ENCODE results near the gene ZFAND5.

Gene ZFAND5

GRCh38 chr9:72364679-72365524, at the start of gene ZFAND5:
ZFAND5 (minus strand) TSS chr9:72365208; CDS start chr9:72360778, 4,430 bp downstream.
- ChIA-PET CTCF (interaction anchor here (0.6 to 1.5 kb wide), 5 partner anchors 41 to 227 kb away, joined by 3 to 4 read pairs (median 4); no protein-coding TSS in a partner anchor), POLR2A (ENCODE audit: low non-redundant PET) (interaction anchor here (0.5 to 2.0 kb wide), 10 partner anchors 8 to 229 kb away, joined by 3 to 11 read pairs (median 4); no protein-coding TSS in a partner anchor)
- peak within 1 kb of the TSS; percentile 99 for H3K27ac ChIP-seq
- peak; percentile 99 for DNase-seq (ENCODE audit: low spot score)
- TF ChIP-seq CTCF (conservative IDR thresholded peaks at IDR 0.05; ENCODE audit: low read depth) = 0 out of 2 replicates have a peak, but pooled peaks have one; percentile 8

GRCh38 chr9:72412483-72413040, 47.6 kb upstream of the ZFAND5 start:
- ChIA-PET POLR2A (ENCODE audit: low non-redundant PET) (no interaction called here), CTCF (no interaction called here)
- no peak for DNase-seq (ENCODE audit: low spot score)
- no peak for TF ChIP-seq CTCF (conservative IDR thresholded peaks at IDR 0.05; ENCODE audit: low read depth)
- no peak overlapping the region for H3K27ac ChIP-seq

DNA sequence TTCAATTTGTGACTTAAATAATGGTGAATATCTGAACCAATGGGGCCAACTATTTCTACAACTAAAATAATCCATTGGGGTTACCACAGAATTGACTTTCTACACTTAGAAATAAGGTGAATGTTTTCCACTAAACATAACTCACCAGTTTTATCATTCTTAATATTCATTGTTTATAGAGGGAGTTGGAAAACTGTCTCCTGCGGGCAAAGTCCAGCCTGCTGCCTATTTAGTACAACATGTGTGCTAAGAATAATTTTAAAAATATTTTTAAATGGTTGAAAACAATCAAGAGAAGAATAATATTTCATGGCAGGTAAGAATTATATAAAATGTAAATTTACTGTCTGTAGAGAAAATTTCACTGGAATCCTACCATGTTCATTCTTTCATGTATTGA, 45.2 kb upstream of the ZFAND5 start:
- no peak for TF ChIP-seq CTCF (conservative IDR thresholded peaks at IDR 0.05; ENCODE audit: low read depth)
- no peak overlapping the region for H3K27ac ChIP-seq
- DNase-seq (ENCODE audit: low spot score) = no peak
- ChIA-PET CTCF (no interaction called here), POLR2A (ENCODE audit: low non-redundant PET) (no interaction called here)

- DNase-seq (ENCODE audit: low spot score) = no peak
- no peak overlapping the region for H3K27ac ChIP-seq
- CTCF ChIA-PET = no interaction called here
- POLR2A ChIA-PET (ENCODE audit: low non-redundant PET) = interaction anchor here (0.6 kb wide), 1 partner anchor 1988 kb away, joined by 3 read pairs; no protein-coding TSS in a partner anchor
- TF ChIP-seq CTCF (conservative IDR thresholded peaks at IDR 0.05; ENCODE audit: low read depth) = no peak
Observed at GRCh38 chr9:72407114-72407513, 42.1 kb upstream of the ZFAND5 start.

DNA sequence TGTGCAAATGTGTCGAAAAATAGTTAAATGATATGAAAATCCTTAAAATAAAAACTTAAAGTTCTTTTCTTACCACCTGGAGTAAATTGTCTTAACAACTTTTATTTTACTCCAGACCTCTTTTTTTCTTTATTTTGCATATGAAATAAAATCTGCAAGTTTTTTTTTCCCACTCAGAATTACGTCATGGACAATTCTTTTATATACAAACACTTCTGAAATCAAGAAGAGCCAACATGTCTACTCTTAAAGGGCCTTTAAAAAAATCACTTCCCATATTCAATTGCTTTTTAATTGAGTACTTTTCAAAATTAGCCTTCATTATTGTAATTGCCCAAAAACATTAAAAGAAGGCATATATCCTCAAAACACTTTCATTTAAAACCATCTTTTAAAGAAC, 37.7 kb upstream of the ZFAND5 start:
- TF ChIP-seq CTCF (conservative IDR thresholded peaks at IDR 0.05; ENCODE audit: low read depth) = no peak
- ChIA-PET POLR2A (ENCODE audit: low non-redundant PET) (no interaction called here), CTCF (no interaction called here)
- H3K27ac ChIP-seq = no peak overlapping the region
- no peak for DNase-seq (ENCODE audit: low spot score)

DNA sequence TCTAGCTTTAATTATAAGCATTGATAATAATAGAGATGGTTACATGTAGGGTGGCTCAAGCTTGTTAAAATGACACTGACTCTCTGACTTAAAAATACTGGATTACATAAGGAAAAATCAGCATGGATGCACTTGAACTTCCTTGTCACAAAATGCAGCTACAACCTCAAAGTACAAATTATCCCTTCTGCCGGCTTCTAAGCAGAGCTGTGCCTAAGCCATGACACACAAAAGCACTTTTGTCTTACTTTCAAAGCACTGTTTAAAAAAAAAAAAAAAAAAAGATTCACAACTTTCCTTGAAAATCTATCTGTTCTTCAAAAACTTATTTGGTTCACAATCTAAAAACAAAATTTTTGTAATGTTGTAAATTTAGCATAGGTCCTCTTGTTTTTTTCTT, 36.4 kb upstream of the ZFAND5 start:
- no peak for DNase-seq (ENCODE audit: low spot score)
- H3K27ac ChIP-seq = no peak overlapping the region
- ChIA-PET POLR2A (ENCODE audit: low non-redundant PET) (no interaction called here), CTCF (no interaction called here)
- no peak for TF ChIP-seq CTCF (conservative IDR thresholded peaks at IDR 0.05; ENCODE audit: low read depth)

All from RWPE1 (cell line).